GM10847 (cell line): ENCODE data around the gene AGMAT.

Experiments used
- POLR2A ChIP-seq: IDR thresholded peaks from 2 replicates; pipeline ENCODE4 v1.6.1; 2011; ENCODE audit not compliant: insufficient read length; ENCODE audit errors: extremely low read depth

Gene AGMAT

DNA sequence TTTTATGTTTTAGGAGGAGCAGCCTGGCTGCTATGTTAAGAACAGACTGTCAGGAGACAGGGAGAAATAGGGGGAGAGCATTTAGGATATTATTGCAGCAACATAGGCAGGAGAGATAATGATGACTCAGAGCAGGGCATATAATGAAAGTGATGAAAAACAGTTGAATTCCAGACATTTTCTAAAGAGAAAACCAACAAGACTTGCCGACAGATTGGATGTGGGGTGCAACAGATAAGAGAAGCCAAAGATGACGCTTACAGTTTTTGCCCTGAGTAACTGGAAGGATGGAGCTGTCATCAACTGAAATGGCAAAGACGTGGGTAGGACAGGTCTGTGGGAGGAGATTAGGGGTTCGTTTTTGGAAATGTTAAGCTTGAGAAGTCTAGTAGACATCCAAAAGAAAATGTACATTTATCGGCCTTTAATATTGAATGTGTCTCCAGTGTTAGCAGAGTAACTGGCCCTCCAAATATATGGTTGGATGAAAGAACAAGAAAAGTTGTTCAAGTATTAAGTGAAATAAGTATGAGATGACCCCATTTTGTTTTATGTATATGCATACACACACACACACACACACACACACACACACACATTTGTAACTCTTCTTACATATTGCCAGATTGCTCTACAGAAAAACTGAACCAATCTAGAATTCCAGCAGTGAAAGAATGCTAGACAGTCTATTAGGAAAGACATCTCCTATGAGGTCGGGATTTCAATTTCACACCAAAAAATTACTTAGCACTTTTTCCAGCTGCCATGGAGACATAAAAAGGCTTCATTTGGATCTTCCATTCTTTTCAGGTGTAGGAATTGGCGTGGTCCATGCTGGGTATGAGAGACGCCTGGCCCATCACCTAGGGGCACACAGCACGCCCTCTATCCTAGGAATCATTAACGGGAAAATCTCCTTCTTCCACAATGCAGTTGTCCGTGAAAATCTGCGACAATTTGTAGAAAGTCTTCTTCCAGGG lies 41.0 kb downstream of the AGMAT start:
- TF ChIP-seq POLR2A, result no peak

DNA sequence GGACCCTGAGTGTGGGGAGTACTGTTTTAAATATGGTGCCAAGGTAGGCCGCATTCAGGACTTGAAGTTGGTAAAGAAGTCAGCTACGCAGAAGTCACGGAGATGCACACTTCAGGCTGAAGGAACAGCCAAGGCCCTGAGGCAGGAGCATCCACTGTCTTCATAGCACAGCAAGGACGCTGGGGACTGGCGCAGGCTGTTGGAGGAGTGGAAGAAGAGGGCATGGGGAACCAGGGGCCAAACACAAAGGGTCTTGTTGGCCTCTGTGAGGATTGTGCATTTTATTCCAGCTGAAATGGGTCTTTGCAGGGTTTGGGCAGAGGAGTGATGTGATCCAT lies 41.6 kb downstream of the AGMAT start:
- no peak for TF ChIP-seq POLR2A

DNA sequence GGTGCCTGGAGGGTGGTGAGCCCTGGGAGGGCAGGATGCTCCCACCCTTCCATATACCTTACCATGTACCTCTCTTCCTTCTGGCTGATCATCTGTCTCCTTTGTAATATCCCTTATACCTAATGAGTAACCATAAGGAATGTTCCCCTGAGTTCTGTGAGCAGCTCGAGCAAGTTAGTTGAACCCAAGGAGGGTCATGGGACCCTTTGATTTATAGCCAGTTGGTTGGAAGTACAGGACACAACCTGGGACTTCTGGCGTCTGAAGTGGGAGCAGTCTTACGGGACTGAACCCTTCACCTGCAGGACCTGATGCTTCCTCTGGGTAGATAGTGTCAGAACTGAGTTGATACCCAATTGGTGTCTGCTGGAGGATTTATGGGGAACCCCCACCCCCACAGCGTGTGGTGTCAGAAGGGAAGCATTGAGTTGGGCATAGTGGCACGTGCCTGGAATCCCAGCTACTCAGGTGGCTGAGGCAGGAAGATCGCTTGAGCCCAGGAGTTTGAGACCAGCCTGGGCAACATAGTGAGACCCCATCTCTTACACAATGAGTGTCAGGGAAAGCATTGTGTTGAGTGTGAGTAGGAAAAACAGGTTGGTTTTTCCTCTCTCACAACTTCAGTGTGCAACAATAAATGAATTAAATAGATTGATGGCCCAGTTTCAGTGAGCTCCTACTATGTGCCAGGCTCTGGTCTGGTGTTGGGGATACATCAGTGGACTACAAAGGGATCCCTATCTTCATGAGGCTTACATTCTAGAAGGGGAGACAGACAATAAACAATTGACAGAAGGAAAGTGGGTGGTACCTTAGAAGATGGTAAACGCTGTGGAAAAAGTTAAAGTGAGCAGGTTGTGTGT lies 42.2 kb downstream of the AGMAT start:
- TF ChIP-seq POLR2A, result no peak

DNA sequence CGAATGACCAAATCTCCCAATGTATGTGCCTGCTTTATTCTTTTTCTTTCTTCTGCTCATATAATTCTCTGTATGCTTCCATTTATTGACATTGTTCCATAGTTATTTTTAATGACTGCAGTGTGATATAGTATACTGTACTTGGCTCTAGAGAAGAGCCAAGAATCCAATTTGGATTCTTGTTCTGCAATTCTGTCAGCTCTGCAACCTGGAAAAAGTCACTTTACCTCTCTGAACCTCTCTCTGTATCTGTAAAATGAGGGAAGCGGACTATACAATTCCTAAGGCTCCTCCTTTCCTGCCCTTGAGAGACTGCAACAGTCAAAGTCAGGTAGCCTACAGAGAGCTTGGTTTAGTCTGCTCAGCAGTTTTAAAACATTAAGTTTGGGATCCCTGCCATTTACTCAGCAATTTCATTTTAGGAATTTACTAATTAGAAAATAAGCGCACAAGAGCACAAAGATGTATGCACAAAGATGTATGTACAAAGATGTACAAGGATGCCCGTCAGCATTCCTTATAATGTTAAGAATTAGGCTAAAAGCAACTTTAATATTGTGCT lies 43.5 kb downstream of the AGMAT start:
- TF ChIP-seq POLR2A, result no peak

DNA sequence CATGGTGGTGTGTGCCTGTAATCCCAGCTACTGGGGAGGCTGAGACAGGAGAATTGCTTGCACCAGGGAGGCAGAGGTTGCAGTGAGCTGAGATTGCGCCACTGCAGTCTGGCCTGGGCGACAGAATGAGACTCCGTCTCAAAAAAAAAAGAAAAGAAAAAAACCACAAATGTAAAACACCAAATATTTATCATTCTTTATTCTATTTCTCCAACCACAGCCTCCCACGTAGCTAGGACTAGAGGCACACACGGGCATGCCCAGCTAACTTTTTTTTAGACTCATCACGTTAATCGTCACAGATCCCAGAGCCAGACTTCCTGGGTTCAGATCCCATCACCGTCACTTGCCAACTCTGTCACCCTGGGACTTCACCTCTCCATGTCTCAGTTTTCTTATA lies 44.7 kb downstream of the AGMAT start:
- no peak for TF ChIP-seq POLR2A

DNA sequence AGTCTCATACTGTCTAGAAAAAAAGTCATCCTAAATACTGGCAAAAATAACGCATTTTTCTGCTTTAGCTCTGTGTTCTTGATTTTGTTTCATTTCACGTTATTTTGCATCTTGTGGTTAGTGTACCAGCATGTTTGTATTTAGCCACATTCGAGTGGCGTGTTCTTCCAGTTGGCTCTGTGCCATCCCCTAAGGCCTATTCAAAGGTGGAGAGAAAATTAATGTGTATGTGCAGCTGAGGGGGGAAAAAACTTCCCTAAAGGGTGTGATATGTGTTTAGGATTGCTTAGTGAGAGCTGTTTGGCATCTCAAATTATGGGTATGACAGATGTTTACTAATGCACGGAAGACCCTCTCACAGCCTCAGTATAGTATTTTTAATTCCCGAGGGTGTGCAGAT lies 46.1 kb downstream of the AGMAT start:
- TF ChIP-seq POLR2A, result no peak

DNA sequence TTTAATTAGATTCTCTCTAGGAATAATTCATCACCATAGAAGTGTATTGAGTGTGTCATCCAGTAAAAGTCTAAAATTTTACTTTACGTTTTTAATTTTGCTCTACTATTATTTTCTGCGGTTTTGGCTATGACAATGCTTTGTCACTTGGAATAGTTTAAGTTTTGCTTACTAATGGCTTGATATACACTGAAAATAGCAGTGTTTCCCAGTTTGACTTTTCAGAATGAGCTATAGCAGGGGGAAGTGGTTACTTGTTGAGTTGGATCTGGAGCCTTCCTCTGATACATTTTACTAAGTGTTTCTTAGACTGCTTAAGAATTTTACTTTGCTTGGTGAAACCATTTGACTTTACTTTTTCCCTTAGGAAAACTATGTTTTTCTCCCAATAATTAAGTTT lies 53.2 kb downstream of the AGMAT start:
- no peak for TF ChIP-seq POLR2A

DNA sequence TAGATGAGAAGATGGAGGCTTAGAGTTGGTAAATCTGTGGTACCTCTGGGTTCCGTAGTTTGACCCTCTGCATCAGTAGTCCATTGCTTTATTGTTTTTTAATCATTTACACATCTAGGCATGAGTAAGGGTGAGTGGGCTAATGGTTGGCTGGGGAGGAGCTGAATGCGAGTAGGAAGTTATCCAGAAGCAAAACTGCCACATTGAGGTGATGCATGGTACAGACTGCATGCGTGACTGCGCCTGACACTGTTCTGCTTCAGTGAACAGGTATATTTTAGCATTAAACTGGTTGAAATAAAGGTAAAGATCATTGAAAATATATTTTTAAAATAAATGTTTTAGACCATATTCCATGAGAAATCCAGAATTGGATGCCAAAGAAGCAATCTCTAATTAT lies 53.8 kb downstream of the AGMAT start:
- TF ChIP-seq POLR2A, result no peak

DNA sequence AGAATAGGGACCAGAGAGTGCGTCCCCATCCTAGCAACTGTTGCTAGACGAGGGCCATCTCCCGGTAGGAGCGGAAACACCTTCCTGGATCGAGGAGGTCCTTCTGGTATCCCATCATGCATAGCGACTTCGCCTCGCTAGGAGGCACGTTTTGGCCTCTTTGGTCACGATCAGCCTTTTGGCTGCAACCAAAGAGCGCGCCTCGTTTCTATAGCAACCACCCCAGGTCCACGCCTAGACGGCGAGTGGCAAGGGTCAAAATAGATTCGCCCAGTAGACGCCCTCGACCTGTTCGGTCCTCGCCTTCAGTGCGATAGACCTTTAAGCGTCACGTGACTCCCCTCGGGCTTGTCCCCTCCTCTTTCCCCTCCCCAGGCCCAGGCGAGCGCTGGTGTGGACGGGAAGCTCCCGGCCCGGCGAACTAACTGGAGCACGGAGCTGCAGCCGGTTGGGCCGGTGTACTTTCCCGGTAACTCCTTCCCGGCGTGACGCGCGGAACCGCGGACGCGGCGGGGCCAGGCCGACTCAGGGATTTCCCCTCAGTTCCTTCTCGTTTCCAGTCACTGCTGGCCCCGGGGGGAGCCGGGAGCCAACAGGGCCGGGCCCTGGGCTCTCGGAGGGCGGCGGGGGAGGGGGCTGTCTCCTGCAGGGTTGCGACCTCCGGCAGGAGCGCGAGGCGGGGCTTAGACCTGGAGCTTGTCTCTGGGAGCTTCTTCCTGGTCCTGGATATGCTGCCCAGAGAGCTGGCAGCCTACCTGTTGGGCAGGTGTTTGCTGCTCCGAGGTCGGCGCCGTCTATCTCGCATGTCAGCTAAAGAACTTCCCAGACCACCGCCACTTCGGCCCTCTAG lies 58.1 kb downstream of the AGMAT start, which contains the start of gene DNAJC16:
Gene DNAJC16 (plus strand): TSS at position 359 of the 850 bp plus-strand sequence. CDS start 2,258 bp downstream, outside the sequence.
- TF ChIP-seq POLR2A, result peak; percentile 46

DNA sequence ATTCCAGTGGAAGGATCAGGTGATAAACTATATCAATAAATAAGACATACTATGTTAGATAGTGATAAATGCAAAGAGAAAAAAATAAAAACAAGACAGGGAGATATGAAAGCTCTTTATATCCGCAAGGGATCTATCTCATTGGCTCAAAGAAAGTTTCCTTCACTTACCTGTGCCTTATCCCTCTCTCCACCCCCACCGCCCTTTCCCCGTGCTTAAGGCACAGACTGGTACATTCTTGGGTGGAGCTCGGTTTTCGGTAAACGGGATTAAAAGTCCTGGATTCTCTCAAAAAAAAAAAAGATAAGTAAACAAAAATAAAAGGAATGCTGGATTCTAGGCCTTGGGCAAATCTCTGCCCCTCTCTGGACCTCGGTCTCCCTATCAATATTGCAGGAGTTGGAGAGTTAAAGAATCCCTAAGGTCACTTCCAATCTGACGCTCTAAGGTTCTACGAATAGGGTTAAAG lies 58.8 kb downstream of the AGMAT start:
- no peak for TF ChIP-seq POLR2A

DNA sequence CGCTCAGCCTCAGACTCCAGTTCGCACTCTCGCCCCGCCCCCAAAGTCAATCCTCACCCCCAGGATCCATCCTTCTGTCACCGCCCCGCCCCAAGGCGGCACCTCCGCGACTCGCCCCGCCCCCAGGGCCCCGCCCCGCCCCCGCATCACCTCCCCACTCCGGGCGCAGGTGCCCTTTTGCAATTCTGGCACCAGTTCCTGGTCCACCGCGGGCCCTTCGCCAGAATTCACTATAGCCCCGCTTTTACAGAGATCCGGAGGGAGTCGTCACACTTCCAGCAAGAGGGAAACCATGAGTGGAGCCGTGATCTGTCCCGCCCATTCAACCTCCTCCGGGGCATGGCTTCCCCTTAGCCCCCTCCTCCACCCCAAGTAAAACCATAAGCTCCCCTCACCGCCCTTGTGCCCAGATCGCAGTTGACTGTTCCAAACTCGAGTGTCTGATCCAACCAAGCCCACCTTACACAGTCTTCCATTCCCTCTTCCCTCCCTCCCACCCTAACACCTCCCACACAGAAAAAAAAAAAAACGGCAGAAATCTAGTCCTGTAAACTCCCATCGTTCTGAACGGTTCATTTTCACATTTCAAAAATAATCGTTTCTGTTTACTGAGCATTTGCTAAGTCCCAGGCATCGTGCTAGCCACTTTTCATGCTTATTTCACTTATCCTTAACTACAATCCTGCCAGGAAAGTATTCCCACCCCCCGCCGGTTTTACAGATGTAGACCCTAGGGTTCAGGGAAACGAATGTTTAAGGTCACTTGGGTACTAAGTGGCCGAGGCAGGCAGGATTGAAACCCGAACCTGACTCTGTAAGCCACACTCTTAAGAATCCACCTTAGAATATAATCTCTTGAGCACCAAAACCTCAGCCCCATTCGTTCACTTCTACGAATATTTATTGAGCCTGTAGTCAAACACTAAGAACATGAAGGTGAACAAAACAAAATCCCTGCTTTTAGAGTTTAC lies 59.5 kb downstream of the AGMAT start:
- TF ChIP-seq POLR2A, result peak; percentile 18

DNA sequence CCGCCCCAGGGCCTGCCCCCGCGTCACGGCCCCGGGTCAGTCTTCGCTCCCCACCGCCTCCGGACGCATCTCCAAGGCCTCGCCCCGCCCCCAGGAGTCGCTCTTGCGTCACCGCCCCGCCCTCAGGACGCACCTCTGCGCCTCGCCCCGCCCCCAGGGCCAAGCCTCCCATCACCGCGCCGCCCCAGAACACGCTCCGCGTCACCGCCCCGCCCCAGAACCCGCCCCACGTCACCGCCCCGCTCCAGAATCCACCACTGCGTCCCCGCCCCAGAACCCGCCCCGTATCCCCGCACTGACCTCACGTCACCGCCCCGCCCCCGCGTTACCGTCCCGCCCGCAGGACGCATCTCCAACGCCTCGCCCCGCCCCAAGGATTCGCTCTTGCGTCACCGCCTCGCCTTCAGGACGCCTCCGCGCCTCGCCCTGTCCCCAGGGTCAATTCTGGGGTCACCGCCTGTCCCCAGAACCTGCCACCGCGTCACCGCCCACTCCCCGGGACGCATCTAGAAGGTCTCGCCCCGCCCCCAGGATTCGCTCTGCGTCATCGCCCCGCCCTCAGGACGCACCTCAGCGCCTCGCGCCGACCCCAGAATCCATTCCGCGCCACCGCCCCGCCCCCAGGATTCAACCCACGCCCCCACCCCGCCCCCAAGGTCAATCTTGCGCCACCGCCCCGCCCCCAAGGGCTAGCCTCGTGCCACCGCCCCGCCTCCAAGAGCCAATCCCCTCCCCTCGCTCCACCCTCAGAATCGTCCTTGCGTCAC lies 60.4 kb downstream of the AGMAT start:
- TF ChIP-seq POLR2A, result no peak

DNA sequence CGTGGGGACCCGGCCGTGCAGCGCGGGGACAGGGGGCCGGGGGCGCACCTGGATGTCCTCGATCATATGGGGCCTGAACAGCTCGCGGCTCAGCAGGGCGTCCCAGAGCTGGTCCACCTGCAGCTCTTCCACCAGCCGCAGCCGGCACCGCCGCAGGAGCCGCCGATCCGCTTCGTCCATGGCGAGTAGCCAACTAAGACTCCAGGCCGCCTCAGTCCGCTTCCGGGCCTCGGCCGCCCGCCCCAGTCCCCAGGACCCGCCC lies 60.9 kb downstream of the AGMAT start, which contains the start of gene CASP9:
Gene CASP9 (minus strand): TSS at position 195 of the 262 bp plus-strand sequence. CDS start 15 bp downstream, at position 180.
- peak; percentile 77 for TF ChIP-seq POLR2A
